Fibroblast of lung (primary cell): ENCODE measurements around the gene GSC2. TPM values are rescaled to one million over a fixed set of nuclear protein-coding genes. Genes with fewer than 3 reads are reported as not detected.

Experiments
- DNase-seq, 2 donors: peaks; one replicate each; pipeline versions ENCODE4 v3.0.0 to v3.0.0-alpha.2; 2010; ENCODE audit warnings: low read depth in 2 of 2
- H2AFZ ChIP-seq: 2 replicates; pipeline ENCODE4 v1.5.1; 2012; ENCODE audit warnings: low read length, control low read depth, inconsistent platforms
- H3K27ac ChIP-seq: 2 replicates; pipeline ENCODE4 v1.5.1; 2011; ENCODE audit warnings: low read length, control low read depth; ENCODE audit not compliant: insufficient read depth
- H3K27me3 ChIP-seq: 2 replicates; pipeline ENCODE4 v1.5.1; 2011; ENCODE audit warnings: mild to moderate bottlenecking, low read length; ENCODE audit not compliant: control insufficient read depth, insufficient read depth
- H3K36me3 ChIP-seq: 2 replicates; pipeline ENCODE4 v1.5.1; 2011; ENCODE audit warnings: low read length; ENCODE audit not compliant: control insufficient read depth, insufficient read depth
- H3K4me1 ChIP-seq: 2 replicates; pipeline ENCODE4 v1.5.1; 2011; ENCODE audit warnings: low read length; ENCODE audit not compliant: control insufficient read depth, insufficient read depth; ENCODE audit errors: extremely low read depth
- H3K4me2 ChIP-seq: 2 replicates; pipeline ENCODE4 v1.5.1; 2011; ENCODE audit warnings: low read length, control low read depth; ENCODE audit not compliant: insufficient read depth; ENCODE audit errors: extremely low read depth
- H3K4me3 ChIP-seq, 4 experiments: fragments of 200-600 bp in 1 of 4; sonication (generic) in 1 of 4; replicated peaks in 1 of 4; 2 replicates each; pipeline ENCODE4 v1.5.1; 2011 to 2016; ENCODE audit warnings: low read length in 4 of 4, low read depth in 3 of 4, mild to moderate bottlenecking in 3 of 4, control low read depth in 2 of 4, inconsistent platforms in 1 of 4, mixed read lengths in 1 of 4; ENCODE audit not compliant: insufficient read depth in 1 of 4; ENCODE audit errors: control extremely low read depth in 1 of 4
- H3K79me2 ChIP-seq: 2 replicates; pipeline ENCODE4 v1.5.1; 2012; ENCODE audit warnings: mild to moderate bottlenecking, low read length, inconsistent platforms; ENCODE audit not compliant: control insufficient read depth, insufficient read depth
- H3K9ac ChIP-seq: 2 replicates; pipeline ENCODE4 v1.5.1; 2011; ENCODE audit warnings: mild to moderate bottlenecking, low read length, control low read depth; ENCODE audit not compliant: insufficient read depth
- H3K9me3 ChIP-seq: 2 replicates; pipeline ENCODE4 v1.5.1; 2012; ENCODE audit warnings: low read depth, low read length; ENCODE audit not compliant: control insufficient read depth, insufficient read depth
- H4K20me1 ChIP-seq: 2 replicates; pipeline ENCODE4 v1.5.1; 2011; ENCODE audit warnings: low read length; ENCODE audit not compliant: control insufficient read depth, insufficient read depth; ENCODE audit errors: extremely low read depth
- EZH2 ChIP-seq: IDR thresholded peaks from 2 replicates; pipeline ENCODE4 v1.5.1; 2012; ENCODE audit warnings: low read length, control low read depth, mild to moderate bottlenecking; ENCODE audit errors: missing control alignments
- polyA plus RNA-seq, 2 donors: library from polyadenylated mRNA; depleted of rRNA in 1 of 2; stranded (reverse) in 1 of 2; unstranded in 1 of 2; fragments of >200 nt; gene quantifications; 2 replicates each; pipeline ENCODE4 v1.2.1, GENCODE V29; 2011 to 2012; ENCODE audit warnings: missing spikeins in 1 of 2
- total RNA-seq: library from RNA; depleted of rRNA; stranded (reverse); fragments of >200 nt; gene quantifications from 2 replicates; pipeline ENCODE4 v1.2.1, GENCODE V29; 2014
- TF ChIP-seq, protein P1 (sequence below), 2 donors: IDR thresholded peaks in 1 of 2; conservative IDR thresholded peaks in 1 of 2; 1 replicate in 1 of 2; 2 replicates in 1 of 2; pipeline ENCODE4 v1.5.1; 2011 to 2012; ENCODE audit warnings: low read length in 2 of 2, control low read depth in 1 of 2, inconsistent platforms in 1 of 2, low read depth in 1 of 2, mild to moderate bottlenecking in 1 of 2

The GSC2 gene
- total and polyA plus RNA-seq, 2 donors (not counting 1 experiment from before 2014, with no cell fraction given): not detected

DNA sequence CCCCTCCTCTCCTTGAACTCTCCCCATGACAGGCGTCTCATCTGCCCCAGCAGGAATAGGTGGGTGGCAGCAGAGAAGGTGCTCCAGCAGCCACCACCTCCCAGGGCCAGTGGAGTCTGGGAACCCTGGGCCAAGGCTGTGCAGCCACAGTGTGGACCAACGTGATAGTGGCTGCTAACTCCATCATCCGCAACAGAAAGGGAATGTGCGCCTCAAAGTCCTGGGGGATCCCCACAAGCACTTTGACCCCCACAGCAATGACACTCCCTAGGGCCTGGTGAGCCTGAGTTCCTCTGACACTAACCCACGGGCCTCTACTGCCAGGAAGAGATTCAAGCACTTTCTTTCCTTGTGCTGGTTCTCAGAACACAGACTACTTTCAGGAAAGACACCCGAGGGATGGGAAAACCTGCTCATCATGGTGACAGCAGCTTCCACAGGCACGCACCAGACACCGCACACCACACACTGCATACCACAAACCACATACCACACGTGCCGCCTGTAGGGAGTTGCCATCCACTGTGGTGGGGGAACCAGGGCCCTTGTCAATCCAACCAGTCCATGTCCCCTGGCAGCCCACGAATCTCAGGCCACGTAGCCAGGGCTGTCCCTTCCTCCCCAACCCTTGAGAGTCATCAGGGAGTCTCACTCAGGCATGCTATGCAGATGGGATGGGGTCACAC is 31.8 kb upstream of the GSC2 start:
- Histone ChIP-seq H4K20me1 (no peaks in the 10 kb centered on the region), H2AFZ (no peak overlapping the region), H3K27me3 (no peaks in the 10 kb centered on the region), H3K9me3 (no peaks in the 10 kb centered on the region), H3K27ac (no peak overlapping the region), H3K79me2 (peaks cover 12% of the 10 kb centered on the region), H3K4me1 (peaks cover 16% of the 10 kb centered on the region), H3K36me3 (peaks cover 2% of the 10 kb centered on the region), H3K4me3 (no peak overlapping the region), H3K4me2 (no peak overlapping the region), H3K9ac (no peak overlapping the region)
- TF ChIP-seq, protein P1, sequence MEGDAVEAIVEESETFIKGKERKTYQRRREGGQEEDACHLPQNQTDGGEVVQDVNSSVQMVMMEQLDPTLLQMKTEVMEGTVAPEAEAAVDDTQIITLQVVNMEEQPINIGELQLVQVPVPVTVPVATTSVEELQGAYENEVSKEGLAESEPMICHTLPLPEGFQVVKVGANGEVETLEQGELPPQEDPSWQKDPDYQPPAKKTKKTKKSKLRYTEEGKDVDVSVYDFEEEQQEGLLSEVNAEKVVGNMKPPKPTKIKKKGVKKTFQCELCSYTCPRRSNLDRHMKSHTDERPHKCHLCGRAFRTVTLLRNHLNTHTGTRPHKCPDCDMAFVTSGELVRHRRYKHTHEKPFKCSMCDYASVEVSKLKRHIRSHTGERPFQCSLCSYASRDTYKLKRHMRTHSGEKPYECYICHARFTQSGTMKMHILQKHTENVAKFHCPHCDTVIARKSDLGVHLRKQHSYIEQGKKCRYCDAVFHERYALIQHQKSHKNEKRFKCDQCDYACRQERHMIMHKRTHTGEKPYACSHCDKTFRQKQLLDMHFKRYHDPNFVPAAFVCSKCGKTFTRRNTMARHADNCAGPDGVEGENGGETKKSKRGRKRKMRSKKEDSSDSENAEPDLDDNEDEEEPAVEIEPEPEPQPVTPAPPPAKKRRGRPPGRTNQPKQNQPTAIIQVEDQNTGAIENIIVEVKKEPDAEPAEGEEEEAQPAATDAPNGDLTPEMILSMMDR (conservative IDR thresholded peaks at IDR 0.05 in 1 of 2, IDR thresholded peaks at IDR 0.05 in 1 of 2; ENCODE audit: low read depth in 1 of 2, low read length in 2 of 2): no peak
- TF ChIP-seq EZH2: no peak
- no peak for DNase-seq

DNA sequence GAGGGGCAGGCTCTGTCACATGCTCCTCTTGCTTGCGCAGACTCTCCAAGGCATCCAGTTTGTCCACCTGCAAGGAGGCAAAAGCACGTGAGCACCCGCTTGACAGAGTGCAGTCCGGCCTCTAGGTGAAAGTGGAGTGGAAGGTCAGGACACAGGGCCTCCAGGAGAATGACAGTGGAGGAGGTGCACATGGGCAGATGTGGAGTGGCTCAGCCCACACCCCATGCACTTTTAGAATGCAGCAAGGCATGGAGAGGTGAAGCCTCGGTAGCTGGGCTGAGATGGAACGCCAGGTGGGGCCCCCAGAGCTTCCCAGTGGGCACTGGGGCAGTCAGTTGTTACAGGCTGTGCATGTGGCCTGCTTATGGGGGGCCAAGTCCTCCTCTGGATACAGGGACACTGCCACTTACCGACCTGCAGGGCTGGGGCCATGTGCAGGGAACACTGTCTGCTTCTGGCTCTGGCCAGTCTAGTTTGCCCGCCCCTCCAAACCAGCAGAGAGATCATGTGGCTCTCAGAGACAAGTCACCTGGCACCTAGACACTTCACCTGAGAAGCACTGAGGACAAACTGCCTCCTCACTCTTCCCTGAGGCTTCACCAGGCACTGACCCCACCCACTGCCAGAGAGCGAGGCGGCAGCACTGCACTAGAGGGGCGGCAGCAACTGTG is 30.8 kb upstream of the GSC2 start:
- DNase-seq: no peak
- Histone ChIP-seq H3K79me2 (peaks cover 22% of the 10 kb centered on the region), H3K27me3 (no peaks in the 10 kb centered on the region), H3K27ac (no peak overlapping the region), H3K9me3 (no peaks in the 10 kb centered on the region), H3K4me3 (no peak overlapping the region), H2AFZ (no peak overlapping the region), H3K9ac (no peak overlapping the region), H3K4me1 (peaks cover 16% of the 10 kb centered on the region), H4K20me1 (no peaks in the 10 kb centered on the region), H3K4me2 (no peak overlapping the region), H3K36me3 (peaks cover 7% of the 10 kb centered on the region)
- TF ChIP-seq, protein P1 (conservative IDR thresholded peaks at IDR 0.05 in 1 of 2, IDR thresholded peaks at IDR 0.05 in 1 of 2; ENCODE audit: low read depth in 1 of 2, low read length in 2 of 2): no peak
- no peak for TF ChIP-seq EZH2

DNA sequence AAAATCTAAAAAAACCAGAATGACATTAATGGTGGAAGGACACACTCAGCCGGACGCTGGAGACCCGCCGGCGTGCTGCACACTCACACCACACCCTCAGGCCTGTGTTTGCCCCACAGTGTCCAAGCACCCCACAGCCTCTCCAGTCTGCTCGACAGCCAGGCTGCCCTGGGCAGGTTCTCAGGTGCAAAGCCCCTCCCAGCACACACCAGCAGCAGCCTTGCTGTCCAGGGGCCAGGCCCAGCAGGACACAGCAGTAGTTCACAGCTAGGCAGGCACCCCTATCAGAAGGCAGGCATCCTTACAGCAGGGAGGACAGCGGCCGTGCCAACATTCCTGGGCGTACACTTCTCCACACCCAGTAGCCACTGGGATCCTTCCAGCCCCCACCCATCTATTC is 30.1 kb upstream of the GSC2 start:
- H3K9me3 ChIP-seq: no peaks in the 10 kb centered on the region
- peaks cover 14% of the 10 kb centered on the region for H3K4me1 ChIP-seq
- TF ChIP-seq EZH2: no peak
- TF ChIP-seq, protein P1 (conservative IDR thresholded peaks at IDR 0.05 in 1 of 2, IDR thresholded peaks at IDR 0.05 in 1 of 2; ENCODE audit: low read depth in 1 of 2, low read length in 2 of 2): no peak
- no peak overlapping the region for H2AFZ ChIP-seq
- H3K79me2 ChIP-seq: peaks cover 26% of the 10 kb centered on the region
- H4K20me1 ChIP-seq: no peaks in the 10 kb centered on the region
- H3K27me3 ChIP-seq: no peaks in the 10 kb centered on the region
- no peak overlapping the region for H3K4me2 ChIP-seq
- peaks cover 10% of the 10 kb centered on the region for H3K36me3 ChIP-seq
- no peak overlapping the region for H3K4me3 ChIP-seq
- no peak overlapping the region for H3K9ac ChIP-seq
- no peak for DNase-seq
- H3K27ac ChIP-seq: no peak overlapping the region
